ENCODE results near the gene FRMD6.
A peak's percentile ranks its signal among the peaks of the same experiment; 100 is the strongest.
"Not testable (repeated sequence)": the region's sequence is repeated elsewhere in the genome, so short reads cannot be mapped to it uniquely, and the experiment has no call there.

The FRMD6 gene

GRCh38 chr14:51626788-51627187 lies 24.9 kb upstream of the FRMD6 start:
- DNase-seq (ENCODE audit: extremely low spot score, insufficient read length, low read depth), result no peak
- FAIRE-seq, result peak; percentile 44

DNA sequence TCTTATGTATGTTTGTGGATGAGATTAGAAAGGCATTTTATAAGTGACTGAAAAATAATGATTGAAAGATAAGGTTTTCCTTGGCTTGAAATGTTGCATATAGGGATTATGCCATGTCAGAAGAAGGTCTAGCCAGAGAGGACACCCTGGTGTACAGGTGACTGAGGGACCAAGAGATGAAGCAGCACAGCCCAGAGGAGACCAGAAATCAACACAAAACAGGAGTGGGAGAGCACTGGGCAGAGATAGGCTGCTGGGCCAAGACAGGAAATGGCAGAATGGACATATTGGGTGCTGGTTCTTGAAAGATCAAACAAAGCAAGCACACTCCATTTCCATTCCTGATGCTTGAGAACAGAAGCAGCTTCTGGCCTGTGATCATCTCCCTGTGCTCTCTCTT lies 24.4 kb upstream of the FRMD6 start:
- FAIRE-seq (no peak), DNase-seq (ENCODE audit: extremely low spot score, insufficient read length, low read depth) (no peak)

- FAIRE-seq, result no peak
- no peak for DNase-seq (ENCODE audit: extremely low spot score, insufficient read length, low read depth)
These were observed 23.5 kb upstream of the FRMD6 start for GRCh38 chr14:51628238-51628637.

DNA sequence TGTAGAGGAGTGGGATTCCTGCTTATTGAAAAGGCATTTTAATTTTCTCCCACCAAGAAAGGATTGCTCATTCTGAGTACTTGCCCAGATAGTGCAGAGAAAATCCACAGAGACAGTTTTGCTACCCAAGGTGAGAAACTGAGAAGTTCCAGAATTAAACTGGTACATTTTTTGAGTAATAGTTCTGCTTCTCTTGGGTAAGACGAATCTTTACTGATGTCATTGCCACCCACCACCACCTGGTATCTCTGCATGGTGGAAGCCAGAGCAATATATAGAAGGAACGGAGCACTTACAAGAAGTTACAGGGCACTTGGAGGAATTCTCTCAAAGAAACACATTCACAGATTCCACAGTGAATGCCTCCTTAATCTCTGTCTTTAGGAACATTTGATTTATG lies 20.7 kb upstream of the FRMD6 start:
- no peak for DNase-seq (ENCODE audit: extremely low spot score, insufficient read length, low read depth)
- FAIRE-seq, result no peak

DNA sequence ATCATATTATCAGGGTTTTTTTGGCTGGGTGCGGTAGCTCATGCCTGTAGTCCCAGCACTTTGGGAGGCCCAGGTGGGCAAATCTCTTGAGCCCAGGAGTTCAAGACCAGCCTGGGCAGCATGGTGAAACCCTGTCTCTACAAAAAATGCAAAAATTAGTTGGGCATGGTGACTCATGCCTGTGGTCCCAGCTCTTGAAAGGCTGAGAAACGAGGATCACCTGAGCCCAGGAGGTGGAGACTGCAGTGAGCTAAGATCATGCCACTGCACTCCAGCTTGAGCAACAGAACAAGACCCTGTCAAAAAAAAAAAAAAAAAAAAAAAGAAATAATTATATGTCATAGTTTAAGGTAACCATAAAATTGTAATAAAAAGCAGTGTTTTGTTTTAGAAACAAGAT lies 18.4 kb upstream of the FRMD6 start:
- FAIRE-seq; DNase-seq (ENCODE audit: extremely low spot score, insufficient read length, low read depth): not testable (repeated sequence)

DNA sequence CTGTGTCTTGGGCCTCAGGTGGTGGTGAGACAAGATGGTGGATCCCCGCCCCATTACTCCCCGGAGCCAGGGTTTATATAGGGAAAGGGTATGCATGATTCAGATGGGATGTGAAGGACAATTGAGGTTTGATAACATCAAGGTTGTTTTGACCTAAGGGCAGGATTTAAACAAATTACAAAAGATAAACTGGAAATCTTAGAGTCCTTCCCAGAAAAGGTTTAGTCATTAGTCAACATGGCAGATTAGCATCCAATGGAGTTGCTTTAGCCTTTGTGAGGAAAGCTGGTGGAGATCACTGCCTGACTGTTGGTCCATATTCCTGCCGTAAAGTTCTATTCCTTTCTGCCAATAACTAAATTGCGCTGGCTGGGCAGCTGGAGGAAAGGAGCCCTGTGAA lies 15.6 kb upstream of the FRMD6 start:
- DNase-seq (ENCODE audit: extremely low spot score, insufficient read length, low read depth) (no peak), FAIRE-seq (no peak)

DNA sequence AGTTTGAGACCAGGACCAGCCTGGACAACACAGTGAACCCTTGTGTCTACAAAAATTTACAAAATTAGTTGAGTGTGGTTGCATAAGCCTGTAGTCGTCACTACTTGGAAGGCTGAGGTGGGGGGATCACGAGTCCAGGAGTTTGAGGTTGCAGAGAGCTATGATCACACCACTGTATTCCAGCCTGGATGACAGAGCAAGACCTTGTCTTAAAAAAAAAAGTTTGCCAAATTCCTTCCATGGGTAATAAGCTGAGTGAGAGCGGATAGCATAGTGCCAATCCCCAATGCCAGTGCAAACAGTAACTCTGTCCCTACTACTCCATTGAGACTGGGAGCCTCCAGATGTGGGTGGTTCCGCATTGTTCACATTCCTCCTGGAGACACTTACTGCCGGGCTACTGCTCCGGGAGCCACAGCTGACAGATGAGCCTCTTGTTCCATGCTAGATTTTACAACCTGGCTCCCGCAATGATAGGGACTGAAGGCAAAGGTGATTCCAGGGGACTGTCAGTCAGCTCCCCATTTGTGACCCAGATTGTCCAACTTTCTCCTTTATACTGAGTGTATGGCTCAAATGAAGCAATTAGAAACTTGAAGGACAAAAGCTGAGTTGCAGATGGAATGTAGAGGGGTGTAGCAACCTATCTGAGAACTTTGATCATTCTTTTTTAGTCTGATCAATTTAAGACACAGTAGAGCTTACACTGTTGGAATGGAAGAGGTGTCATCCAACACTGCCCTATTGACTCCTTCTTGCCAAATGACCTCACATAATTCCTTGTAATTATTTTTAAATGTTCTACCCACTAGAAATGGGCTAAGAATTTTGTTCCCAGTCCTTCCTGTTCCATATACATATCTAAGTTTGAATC lies 13.4 kb upstream of the FRMD6 start:
- FAIRE-seq, result no peak

GRCh38 chr14:51639668-51640316 lies 11.9 kb upstream of the FRMD6 start:
- no peak for FAIRE-seq
- no peak for DNase-seq (ENCODE audit: extremely low spot score, insufficient read length, low read depth)

More for the DNA sequence above, 13.4 kb upstream of the FRMD6 start:
- DNase-seq (ENCODE audit: extremely low spot score, insufficient read length, low read depth), result no peak

DNA sequence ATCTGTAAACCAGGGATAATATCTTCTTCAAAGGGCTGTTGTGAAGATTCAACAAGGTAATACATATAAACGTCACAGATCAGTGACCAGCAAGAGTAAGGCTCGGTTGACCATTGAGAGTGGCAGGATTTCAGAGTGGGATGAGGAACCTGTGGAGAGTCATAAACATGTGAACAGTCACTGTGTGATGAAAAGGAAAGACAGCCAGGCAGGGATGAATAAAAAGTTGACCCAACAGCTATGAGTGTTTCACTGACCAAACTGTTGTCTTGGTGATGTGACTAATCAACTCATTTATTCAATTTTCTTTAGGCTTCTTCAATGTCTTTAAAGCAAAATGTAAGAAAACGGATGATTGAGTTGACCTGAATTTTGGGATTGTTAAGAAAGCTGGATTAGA lies 8.6 kb upstream of the FRMD6 start:
- DNase-seq (ENCODE audit: extremely low spot score, insufficient read length, low read depth), result no peak
- no peak for FAIRE-seq

DNA sequence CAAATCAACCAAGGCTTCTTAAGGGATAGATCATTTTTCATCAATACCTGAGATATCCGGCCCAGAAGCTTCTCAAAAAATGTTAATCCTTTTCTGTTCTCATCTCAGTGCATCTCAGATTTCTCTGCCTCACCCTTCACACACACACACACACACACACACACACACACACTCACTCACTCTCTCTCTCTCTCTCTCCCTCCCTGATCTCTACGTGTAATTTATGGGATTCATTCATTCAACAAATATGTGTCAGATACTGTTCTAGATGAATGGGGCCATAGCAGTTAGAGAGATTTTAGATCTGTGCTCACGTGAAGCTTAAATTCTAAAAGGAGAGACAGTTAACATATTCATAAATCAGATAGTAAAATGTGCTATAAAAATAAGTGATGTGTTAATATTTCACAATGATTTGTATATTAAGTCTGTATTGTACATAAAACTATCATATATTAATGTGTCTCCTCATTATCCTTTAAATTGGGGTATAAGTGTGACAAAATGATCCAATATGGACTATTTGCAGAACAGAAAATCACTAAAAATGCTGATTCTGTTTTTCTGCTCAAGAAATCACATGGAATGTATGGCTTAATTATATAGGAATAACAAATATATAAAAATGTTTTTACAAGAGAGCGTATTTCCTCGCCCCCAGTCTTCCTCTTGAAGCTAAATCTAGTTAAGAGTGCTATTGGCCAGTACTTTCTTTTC lies 7.3 kb upstream of the FRMD6 start:
- DNase-seq (ENCODE audit: extremely low spot score, insufficient read length, low read depth), result no peak
- no peak for FAIRE-seq

DNA sequence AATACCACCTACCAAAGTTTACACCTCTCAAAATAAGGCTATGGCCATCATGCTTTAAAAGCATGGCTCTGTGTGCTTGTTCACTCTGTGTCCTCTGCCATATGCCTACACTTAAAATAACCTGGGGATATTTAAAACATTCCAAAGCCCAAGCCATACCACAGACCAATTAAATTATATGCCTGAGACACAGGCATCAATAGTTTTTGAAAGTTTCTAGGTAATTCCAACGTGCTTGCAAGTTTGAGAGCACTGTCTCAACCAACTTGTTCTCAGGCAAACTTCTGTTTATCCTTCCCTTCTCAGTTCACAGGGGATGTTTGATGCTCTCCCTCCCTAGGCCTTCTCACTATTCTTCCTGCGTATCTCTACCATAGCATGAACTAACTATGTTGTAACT lies 3.4 kb upstream of the FRMD6 start:
- DNase-seq (ENCODE audit: extremely low spot score, insufficient read length, low read depth), result no peak
- no peak for FAIRE-seq

GRCh38 chr14:51650716-51651387 lies 858 bp upstream of the FRMD6 start:
- no peak for FAIRE-seq
- no peak for DNase-seq (ENCODE audit: extremely low spot score, insufficient read length, low read depth)

DNA sequence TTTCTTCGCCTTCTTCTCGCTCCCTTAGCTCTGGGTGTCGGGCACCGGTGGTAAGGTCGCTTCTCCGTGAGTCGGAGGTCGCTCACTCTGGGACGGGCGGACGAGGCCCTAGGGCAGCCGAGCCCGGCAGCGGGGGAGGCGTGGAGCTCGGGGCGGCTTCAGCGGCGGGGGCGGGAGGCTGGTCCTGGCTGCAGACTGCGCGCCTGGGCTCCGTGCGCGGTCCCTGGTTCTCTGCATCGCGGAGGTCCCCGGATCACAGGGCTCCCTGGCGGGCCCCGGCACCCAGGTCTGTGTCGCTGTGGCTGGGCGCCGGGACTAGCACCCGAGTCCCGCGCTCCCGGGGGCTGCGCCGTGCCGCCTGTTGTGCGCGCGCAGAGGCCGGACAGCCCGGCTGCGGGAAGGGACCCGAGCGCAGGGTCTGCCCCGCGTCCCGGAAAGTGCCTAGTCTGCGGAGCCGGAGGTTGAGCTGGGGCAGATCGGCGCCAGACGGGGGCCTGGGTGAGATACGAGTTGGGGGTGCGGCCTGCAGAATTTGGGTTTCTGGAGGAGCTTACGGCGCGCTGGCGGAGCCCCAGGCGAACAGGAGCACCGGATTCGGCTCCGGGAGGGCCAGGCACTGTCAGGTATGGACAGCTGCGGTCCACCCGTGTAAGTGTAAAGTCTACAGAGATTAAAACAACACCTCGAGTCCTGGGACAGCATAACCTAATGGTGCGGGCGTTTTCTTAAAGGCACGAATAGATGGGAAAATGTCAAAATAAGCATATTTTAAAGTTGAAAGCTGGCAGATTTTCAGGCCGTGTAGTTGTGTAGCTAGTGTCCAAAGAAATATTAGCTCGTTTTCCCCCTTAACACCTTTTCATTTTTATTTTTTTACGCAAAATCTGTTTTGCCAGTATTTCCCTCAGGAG lies 713 bp downstream of the FRMD6 start:
- no peak for FAIRE-seq

GRCh38 chr14:51653079-51653774 lies 1.5 kb downstream of the FRMD6 start:
- FAIRE-seq, result no peak
- no peak for DNase-seq (ENCODE audit: extremely low spot score, insufficient read length, low read depth)

More for the DNA sequence above, 713 bp downstream of the FRMD6 start:
- no peak for DNase-seq (ENCODE audit: extremely low spot score, insufficient read length, low read depth)

GRCh38 chr14:51653775-51654532 lies 2.2 kb downstream of the FRMD6 start:
- no peak for FAIRE-seq
- DNase-seq (ENCODE audit: extremely low spot score, insufficient read length, low read depth), result no peak

GRCh38 chr14:51654533-51654845 lies 2.8 kb downstream of the FRMD6 start:
- DNase-seq (ENCODE audit: extremely low spot score, insufficient read length, low read depth), result no peak
- no peak for FAIRE-seq

DNA sequence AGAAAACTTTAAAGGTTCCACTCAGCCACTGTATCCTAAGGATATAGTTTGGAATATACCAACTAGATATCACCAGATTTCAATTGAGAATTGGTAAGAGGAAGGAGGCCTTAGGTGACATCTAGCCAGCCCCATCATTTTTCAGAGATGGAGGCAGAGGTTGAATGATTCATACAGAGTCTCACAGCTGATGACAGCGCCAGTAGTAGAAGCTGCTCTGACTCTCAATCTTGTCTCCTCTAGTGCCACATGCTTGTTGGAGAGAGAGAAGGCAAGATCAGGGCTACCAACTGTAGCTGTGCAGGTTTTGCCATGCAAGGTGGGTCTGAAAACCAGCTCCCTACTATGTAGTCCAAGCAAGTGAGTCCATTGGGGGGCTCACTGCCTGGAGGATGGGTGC lies 6.1 kb downstream of the FRMD6 start:
- no peak for FAIRE-seq

GRCh38 chr14:51658441-51659173 lies 6.9 kb downstream of the FRMD6 start:
- no peak for DNase-seq (ENCODE audit: extremely low spot score, insufficient read length, low read depth)
- no peak for FAIRE-seq

More for the DNA sequence above, 6.1 kb downstream of the FRMD6 start:
- DNase-seq (ENCODE audit: extremely low spot score, insufficient read length, low read depth), result no peak
